ENCODE measurements around the gene RRP36.
"Not testable (repeated sequence)": the region's sequence is repeated elsewhere in the genome, so short reads cannot be mapped to it uniquely, and the experiment has no call there.

Gene RRP36

GRCh38 chr6:43021270-43022047, at the start of gene RRP36:
TSS of gene RRP36 (plus strand) at chr6:43021623. CDS start at chr6:43021655, 32 bp downstream.
- DNase-seq, result peak; percentile 66 to 68

GRCh38 chr6:42971746-42972327, 49.6 kb upstream of the RRP36 start:
- no peak for DNase-seq

- DNase-seq, result no peak
Measured at GRCh38 chr6:42973926-42974325, 47.5 kb upstream of the RRP36 start.

GRCh38 chr6:42974919-42975505, 46.4 kb upstream of the RRP36 start:
- no peak for DNase-seq

- DNase-seq, result peak in 1 of 2 donors; percentile 11
Measured at GRCh38 chr6:42978487-42978838, 43.0 kb upstream of the RRP36 start.

GRCh38 chr6:42978839-42979522, 42.4 kb upstream of the RRP36 start, which contains the start of gene PEX6:
TSS of gene PEX6 (minus strand) at chr6:42979181. CDS start at chr6:42979150, 31 bp downstream.
- peak; percentile 80 to 90 for DNase-seq

GRCh38 chr6:42979523-42980177, 41.8 kb upstream of the RRP36 start:
- no peak for DNase-seq

GRCh38 chr6:42981836-42982235, 39.6 kb upstream of the RRP36 start:
- no peak for DNase-seq

- DNase-seq, result peak; percentile 88 to 92
Measured at GRCh38 chr6:42984001-42984923, 37.2 kb upstream of the RRP36 start, which contains the start of gene PPP2R5D. TSS of gene PPP2R5D (plus strand) at chr6:42984570. CDS start at chr6:42984678, 108 bp downstream.

- DNase-seq, result no peak
Measured at GRCh38 chr6:42984924-42985475, 36.4 kb upstream of the RRP36 start.

GRCh38 chr6:42987533-42988451, 33.6 kb upstream of the RRP36 start:
- DNase-seq, result no peak

GRCh38 chr6:42988486-42989020, 32.9 kb upstream of the RRP36 start:
- no peak for DNase-seq

GRCh38 chr6:42989923-42990322, 31.5 kb upstream of the RRP36 start:
- DNase-seq, result no peak

GRCh38 chr6:42993445-42993844, 28.0 kb upstream of the RRP36 start:
- DNase-seq, result no peak

GRCh38 chr6:42996513-42996912, 24.9 kb upstream of the RRP36 start:
- DNase-seq, result no peak

GRCh38 chr6:42998205-42998604, 23.2 kb upstream of the RRP36 start:
- not testable (repeated sequence) for DNase-seq

GRCh38 chr6:43001843-43002242, 19.6 kb upstream of the RRP36 start:
- no peak for DNase-seq

GRCh38 chr6:43005844-43006243, 15.6 kb upstream of the RRP36 start:
- no peak for DNase-seq

GRCh38 chr6:43006251-43006650, 15.2 kb upstream of the RRP36 start:
- no peak for DNase-seq

- DNase-seq, result no peak
Measured at GRCh38 chr6:43007126-43007525, 14.3 kb upstream of the RRP36 start.

Measured in stimulated activated CD4-positive, alpha-beta T cell treated with anti-CD3 and anti-CD28 coated beads, Interleukin-2, amount 100 ng/mL, for 48 hours (primary cell).